GM06990 (cell line): ENCODE data around the gene SIGLEC14.

Experiments used
- DNase-seq: peaks from one replicate; pipeline ENCODE4 v3.0.0-alpha.2; 2011; ENCODE audit not compliant: insufficient read length; ENCODE audit errors: extremely low read depth
- H3K27me3 ChIP-seq: replicated peaks from 2 replicates; pipeline ENCODE4 v1.6.0; 2011; ENCODE audit warnings: low read length; ENCODE audit not compliant: control insufficient read depth, insufficient read depth
- H3K36me3 ChIP-seq: 2 replicates; pipeline ENCODE4 v1.5.1; 2011; ENCODE audit warnings: low read length; ENCODE audit not compliant: control insufficient read depth, insufficient read depth
- H3K4me3 ChIP-seq: replicated peaks from 2 replicates; pipeline ENCODE4 v1.5.1; 2011; ENCODE audit warnings: low read depth, mild to moderate bottlenecking, control low read depth, low read length
- TF ChIP-seq, protein P1 (sequence below): IDR thresholded peaks from 2 replicates; pipeline ENCODE4 v1.5.1; 2011; ENCODE audit warnings: low read length, control low read depth, mild to moderate bottlenecking, inconsistent platforms; ENCODE audit not compliant: insufficient read depth, poor library complexity, severe bottlenecking

SIGLEC14 gene

DNA sequence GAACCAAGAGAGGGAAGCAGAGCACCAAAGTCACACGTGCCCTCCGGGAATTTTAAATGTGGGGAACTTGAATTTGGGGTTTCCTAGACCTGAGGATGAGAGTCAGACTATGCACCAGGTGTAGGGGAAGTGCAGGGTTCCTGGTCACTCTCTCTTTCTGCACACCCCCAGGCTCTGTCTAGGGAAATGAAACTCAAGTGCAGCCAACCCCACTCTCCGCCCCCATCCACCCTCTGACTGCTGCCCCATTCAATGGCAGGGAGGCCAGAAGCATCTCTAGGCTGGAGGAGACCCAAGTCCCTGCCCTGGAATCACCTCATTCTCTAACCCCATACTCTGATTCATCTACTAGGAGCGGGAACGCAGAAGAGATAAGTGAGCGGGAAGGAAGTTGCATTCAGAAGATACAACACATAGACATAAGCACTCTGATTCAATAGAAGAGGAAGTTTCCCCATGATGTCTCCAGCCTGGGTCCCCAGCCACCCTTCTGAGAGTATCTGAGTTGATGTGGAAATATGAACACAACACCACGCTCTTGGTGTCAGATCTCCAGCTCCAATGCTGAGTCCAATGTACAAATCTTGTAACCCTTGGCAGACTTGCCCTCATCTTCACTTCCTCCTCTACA is 4.7 kb upstream of the SIGLEC14 start:
- TF ChIP-seq, protein P1, sequence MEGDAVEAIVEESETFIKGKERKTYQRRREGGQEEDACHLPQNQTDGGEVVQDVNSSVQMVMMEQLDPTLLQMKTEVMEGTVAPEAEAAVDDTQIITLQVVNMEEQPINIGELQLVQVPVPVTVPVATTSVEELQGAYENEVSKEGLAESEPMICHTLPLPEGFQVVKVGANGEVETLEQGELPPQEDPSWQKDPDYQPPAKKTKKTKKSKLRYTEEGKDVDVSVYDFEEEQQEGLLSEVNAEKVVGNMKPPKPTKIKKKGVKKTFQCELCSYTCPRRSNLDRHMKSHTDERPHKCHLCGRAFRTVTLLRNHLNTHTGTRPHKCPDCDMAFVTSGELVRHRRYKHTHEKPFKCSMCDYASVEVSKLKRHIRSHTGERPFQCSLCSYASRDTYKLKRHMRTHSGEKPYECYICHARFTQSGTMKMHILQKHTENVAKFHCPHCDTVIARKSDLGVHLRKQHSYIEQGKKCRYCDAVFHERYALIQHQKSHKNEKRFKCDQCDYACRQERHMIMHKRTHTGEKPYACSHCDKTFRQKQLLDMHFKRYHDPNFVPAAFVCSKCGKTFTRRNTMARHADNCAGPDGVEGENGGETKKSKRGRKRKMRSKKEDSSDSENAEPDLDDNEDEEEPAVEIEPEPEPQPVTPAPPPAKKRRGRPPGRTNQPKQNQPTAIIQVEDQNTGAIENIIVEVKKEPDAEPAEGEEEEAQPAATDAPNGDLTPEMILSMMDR: no peak
- peak; percentile 46 for DNase-seq
- Histone ChIP-seq H3K36me3 (no peaks in the 10 kb centered on the region), H3K4me3 (no peak overlapping the region), H3K27me3 (no peaks in the 10 kb centered on the region; the same call in 1 of the 2 replicates)

GRCh38 chr19:51647318-51647717 is 693 bp upstream of the SIGLEC14 start:
- DNase-seq: no peak
- TF ChIP-seq, protein P1: no peak
- peaks cover 1% of the 10 kb centered on the region; the same call in 1 of the 2 replicates for H3K36me3 ChIP-seq
- H3K4me3 ChIP-seq: no peak overlapping the region
- no peaks in the 10 kb centered on the region; the same call in 1 of the 2 replicates for H3K27me3 ChIP-seq

DNA sequence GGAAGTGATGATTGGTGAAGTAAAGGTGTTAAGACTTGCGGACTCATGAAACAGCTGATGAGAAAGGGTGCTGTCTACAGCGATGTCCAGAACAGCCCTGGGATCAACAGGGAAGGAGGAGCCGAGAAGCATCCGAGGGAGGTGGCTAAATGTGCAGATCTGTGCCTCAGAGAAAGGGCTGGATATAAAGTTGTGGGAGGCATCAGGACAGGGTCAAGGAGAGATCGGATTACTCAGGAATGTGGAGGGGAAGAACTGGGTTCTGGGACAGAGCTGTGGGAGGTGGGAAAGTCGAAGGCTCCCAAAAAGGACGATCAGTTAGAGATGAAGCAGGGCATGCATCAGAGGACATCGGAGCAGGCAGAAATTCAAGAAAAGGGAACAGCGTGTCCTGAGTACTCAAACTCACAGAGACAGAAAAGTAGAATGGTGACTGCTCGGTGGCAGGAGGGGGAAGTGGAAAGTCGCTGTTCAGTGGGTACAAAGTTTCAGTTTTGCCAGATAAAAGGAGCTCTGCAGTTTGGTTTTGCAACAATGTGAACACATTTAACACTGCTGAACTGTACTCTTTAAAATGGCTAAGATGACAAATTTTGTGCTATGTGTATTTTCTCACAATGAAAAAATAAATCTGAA is 1.9 kb downstream of the SIGLEC14 start:
- H3K27me3 ChIP-seq: no peaks in the 10 kb centered on the region; the same call in 1 of the 2 replicates
- H3K36me3 ChIP-seq: peaks cover 1% of the 10 kb centered on the region; the same call in 1 of the 2 replicates
- peak overlapping the region; percentile 41 for H3K4me3 ChIP-seq
- TF ChIP-seq, protein P1: no peak
- peak; percentile 31 for DNase-seq

- H3K4me3 ChIP-seq: no peak overlapping the region
- TF ChIP-seq, protein P1: no peak
- DNase-seq: no peak
- no peaks in the 10 kb centered on the region; the same call in 1 of the 2 replicates for H3K27me3 ChIP-seq
- H3K36me3 ChIP-seq: peaks cover 1% of the 10 kb centered on the region; the same call in 1 of the 2 replicates
These were observed 5.0 kb downstream of the SIGLEC14 start for GRCh38 chr19:51641648-51642047.

DNA sequence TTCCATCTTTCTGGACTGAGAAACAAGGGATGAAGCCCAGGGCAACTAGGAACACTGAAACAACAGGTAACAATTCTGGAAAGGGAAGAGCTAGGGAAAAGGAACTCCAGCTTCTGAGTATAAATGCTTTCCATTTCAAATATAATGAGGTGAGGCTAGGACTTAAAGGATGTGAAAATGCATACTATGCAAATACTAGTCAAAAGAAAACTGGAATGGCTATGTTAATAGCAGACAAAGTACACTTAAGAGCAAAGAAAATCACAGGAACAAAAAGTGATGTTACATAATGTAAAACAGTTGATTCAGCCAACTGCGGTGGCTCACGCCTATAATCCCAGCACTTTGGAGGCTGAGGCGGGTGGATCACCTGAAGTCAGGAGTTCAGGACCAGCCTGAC is 6.2 kb downstream of the SIGLEC14 start:
- TF ChIP-seq, protein P1: no peak
- Histone ChIP-seq H3K27me3 (no peaks in the 10 kb centered on the region; the same call in 1 of the 2 replicates), H3K36me3 (peaks cover 1% of the 10 kb centered on the region; the same call in 1 of the 2 replicates), H3K4me3 (no peak overlapping the region)
- DNase-seq: no peak
